Testis (tissue), 3 donors: ENCODE results near the gene PPFIBP2. TPM values are rescaled to one million over a fixed set of nuclear protein-coding genes. Genes with fewer than 3 reads are reported as not detected.

Source experiments
- DNase-seq: peaks from one replicate; pipeline ENCODE4 v3.0.0-alpha.2; 2019
- H3K27ac ChIP-seq, 2 donors: fragments of 200-600 bp; sonication (generic); one replicate each; pipeline ENCODE4 v1.5.1; 2019
- H3K27me3 ChIP-seq: fragments of 200-600 bp; sonication (generic); one replicate; pipeline ENCODE4 v1.5.1; 2019
- H3K36me3 ChIP-seq: fragments of 200-600 bp; sonication (generic); one replicate; pipeline ENCODE4 v1.5.1; 2017; ENCODE audit warnings: low read depth; ENCODE audit errors: missing control alignments
- H3K4me1 ChIP-seq: fragments of 200-600 bp; sonication (generic); one replicate; pipeline ENCODE4 v1.5.1; 2019
- H3K4me3 ChIP-seq, 2 donors: fragments of 200-600 bp; sonication (generic); one replicate each; pipeline ENCODE4 v1.5.1; 2017 to 2019
- H3K9me3 ChIP-seq: fragments of 200-600 bp; sonication (generic); one replicate; pipeline ENCODE4 v1.5.1; 2017
- POLR2A ChIP-seq: fragments of 450-650 bp; IDR thresholded peaks from one replicate; pipeline ENCODE4 v1.6.1; 2017; ENCODE audit warnings: antibody characterized with exemption, mild to moderate bottlenecking, moderate library complexity
- WGBS, 2 donors: methylation state at CpG; one replicate each; pipeline ENCODE4 v1.1.5; 2018; 5-methylcytosine and 5-hydroxymethylcytosine counted together
- intact Hi-C: fragments of 100-400 bp; cut with DNase I; formaldehyde crosslinking; loops from one replicate; pipeline ENCODE4 v1.15.1; 2023; ENCODE audit warnings: low total_unique reads
- polyA plus RNA-seq: library from polyadenylated mRNA; stranded (reverse); fragments of 350-450 nt; fragmentation: Illumina TruSeq; extraction: RNeasy Lipid Tissue Mini Kit (QIAGEN cat#74804); gene quantifications from one replicate; pipeline ENCODE4 v1.2.3, GENCODE V29; 2014; ENCODE audit warnings: low read depth, low replicate concordance; ENCODE audit not compliant: insufficient read depth
- total RNA-seq, 2 donors: library from RNA; depleted of rRNA; stranded (reverse); fragments of >200 nt; gene quantifications; one replicate each; pipeline ENCODE4 v1.2.3, GENCODE V29; 2016
- TF ChIP-seq, protein P1 (sequence below), 3 experiments: fragments of 450-650 bp in 2 of 3; fragments of 200-600 bp in 1 of 3; sonication (generic) in 1 of 3; IDR thresholded peaks; one replicate each; pipeline ENCODE4 v1.5.1; 2016 to 2019; ENCODE audit warnings: antibody characterized with exemption in 3 of 3, mild to moderate bottlenecking in 2 of 3, moderate library complexity in 1 of 3

The PPFIBP2 gene
- total and polyA plus RNA-seq, 3 donors from 2014 or later = 70.5 to 105 (median 104) TPM

DNA sequence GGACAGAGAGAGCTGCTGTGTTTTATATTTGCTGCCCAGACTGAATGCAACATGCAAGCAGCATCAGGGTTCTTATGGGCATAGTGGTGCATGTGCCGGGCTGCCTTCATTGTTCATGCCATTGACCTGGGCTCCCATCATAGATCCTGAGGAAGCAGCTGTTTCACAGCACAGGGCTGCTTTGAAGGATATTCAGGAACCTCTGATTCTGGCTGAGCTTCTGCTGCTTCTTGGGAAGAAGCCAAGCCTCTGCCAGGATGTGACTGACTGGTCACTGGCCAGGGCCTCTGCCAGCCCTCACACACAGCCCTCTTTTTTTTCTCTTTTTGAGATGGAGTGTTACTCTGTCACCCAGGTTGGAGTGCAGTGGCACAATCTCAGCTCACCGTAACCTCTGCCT, 116.2 kb downstream of the PPFIBP2 start:
- 64 to 73% methylated on average over 2 of the region's 2 CpGs for WGBS, 2 donors
- DNase-seq = peak; percentile 48
- H3K4me3 ChIP-seq = no peak overlapping the region
- H3K36me3 ChIP-seq = no peaks in the 10 kb centered on the region
- H3K27me3 ChIP-seq = no peaks in the 10 kb centered on the region
- no peaks in the 10 kb centered on the region for H3K9me3 ChIP-seq
- H3K27ac ChIP-seq = no peak overlapping the region
- intact Hi-C loops = no loop called here
- TF ChIP-seq, protein P1, sequence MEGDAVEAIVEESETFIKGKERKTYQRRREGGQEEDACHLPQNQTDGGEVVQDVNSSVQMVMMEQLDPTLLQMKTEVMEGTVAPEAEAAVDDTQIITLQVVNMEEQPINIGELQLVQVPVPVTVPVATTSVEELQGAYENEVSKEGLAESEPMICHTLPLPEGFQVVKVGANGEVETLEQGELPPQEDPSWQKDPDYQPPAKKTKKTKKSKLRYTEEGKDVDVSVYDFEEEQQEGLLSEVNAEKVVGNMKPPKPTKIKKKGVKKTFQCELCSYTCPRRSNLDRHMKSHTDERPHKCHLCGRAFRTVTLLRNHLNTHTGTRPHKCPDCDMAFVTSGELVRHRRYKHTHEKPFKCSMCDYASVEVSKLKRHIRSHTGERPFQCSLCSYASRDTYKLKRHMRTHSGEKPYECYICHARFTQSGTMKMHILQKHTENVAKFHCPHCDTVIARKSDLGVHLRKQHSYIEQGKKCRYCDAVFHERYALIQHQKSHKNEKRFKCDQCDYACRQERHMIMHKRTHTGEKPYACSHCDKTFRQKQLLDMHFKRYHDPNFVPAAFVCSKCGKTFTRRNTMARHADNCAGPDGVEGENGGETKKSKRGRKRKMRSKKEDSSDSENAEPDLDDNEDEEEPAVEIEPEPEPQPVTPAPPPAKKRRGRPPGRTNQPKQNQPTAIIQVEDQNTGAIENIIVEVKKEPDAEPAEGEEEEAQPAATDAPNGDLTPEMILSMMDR (IDR thresholded peaks at IDR 0.05) = no peak
- TF ChIP-seq POLR2A = no peak
- H3K4me1 ChIP-seq = no peaks in the 10 kb centered on the region

DNA sequence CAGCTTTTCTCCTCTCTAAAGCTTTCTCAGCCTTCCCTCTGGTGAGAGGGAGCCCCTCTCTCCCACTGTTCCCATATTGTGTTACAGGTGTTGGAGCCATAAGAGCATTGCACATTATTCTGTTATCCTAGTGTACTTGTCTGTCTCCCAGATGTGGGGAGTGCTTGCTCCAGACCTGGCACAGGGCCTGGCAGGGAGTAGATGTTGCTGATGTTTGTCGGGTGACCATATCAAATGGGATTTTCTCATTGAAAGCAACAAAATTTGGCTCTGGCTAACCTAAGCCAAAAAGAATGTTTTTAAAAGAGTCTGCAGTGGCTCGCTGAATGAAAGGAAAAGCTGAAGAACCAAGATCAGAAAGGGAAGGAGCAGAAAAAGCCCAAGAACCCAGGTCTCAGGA, 118.4 kb downstream of the PPFIBP2 start:
- intact Hi-C loops = no loop called here
- 80 to 84% methylated on average over 2 of the region's 2 CpGs for WGBS, 2 donors
- H3K36me3 ChIP-seq = no peaks in the 10 kb centered on the region

GRCh38 chr11:7635137-7635536, 121.3 kb downstream of the PPFIBP2 start:
- Histone ChIP-seq H3K4me3 (no peak overlapping the region), H3K9me3 (no peaks in the 10 kb centered on the region), H3K36me3 (no peaks in the 10 kb centered on the region), H3K27me3 (no peaks in the 10 kb centered on the region), H3K4me1 (peaks cover 15% of the 10 kb centered on the region), H3K27ac (no peak overlapping the region)
- TF ChIP-seq POLR2A = no peak
- TF ChIP-seq, protein P1 (IDR thresholded peaks at IDR 0.05) = no peak
- DNase-seq = no peak
- WGBS, 2 donors = 76 to 80% methylated on average over 4 of the region's 4 CpGs
- intact Hi-C loops = no loop called here

More for the DNA sequence above, 118.4 kb downstream of the PPFIBP2 start:
- H3K4me3 ChIP-seq = no peak overlapping the region
- TF ChIP-seq POLR2A = no peak
- TF ChIP-seq, protein P1 (IDR thresholded peaks at IDR 0.05) = no peak
- no peak overlapping the region for H3K27ac ChIP-seq
- no peak for DNase-seq
- no peaks in the 10 kb centered on the region for H3K9me3 ChIP-seq
- no peaks in the 10 kb centered on the region for H3K27me3 ChIP-seq
- no peaks in the 10 kb centered on the region for H3K4me1 ChIP-seq

DNA sequence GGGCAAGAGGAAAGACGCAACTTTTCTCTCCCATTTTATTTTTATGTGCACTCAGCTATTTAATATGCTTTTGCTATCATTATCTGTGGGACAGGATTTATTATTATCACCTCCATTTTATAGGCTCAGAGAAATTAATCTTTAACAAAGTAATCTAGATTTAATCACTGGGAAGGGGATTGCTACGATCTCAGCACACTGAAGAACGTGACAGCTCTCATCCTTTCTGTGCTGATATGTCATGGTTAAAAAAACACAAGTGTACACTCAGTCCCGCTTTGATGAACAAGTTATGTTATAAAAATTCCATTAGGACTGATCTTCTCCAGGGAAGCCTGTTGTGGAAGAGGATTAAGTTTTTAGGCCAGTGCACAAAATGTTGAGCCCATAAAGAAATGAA, 121.9 kb downstream of the PPFIBP2 start:
- WGBS, 2 donors = 93 to 97% methylated on average over 4 of the region's 4 CpGs
- Histone ChIP-seq H3K36me3 (no peaks in the 10 kb centered on the region), H3K9me3 (no peaks in the 10 kb centered on the region), H3K27ac (no peak overlapping the region), H3K4me3 (no peak overlapping the region), H3K4me1 (peaks cover 18% of the 10 kb centered on the region), H3K27me3 (no peaks in the 10 kb centered on the region)
- no peak for DNase-seq
- TF ChIP-seq, protein P1 (IDR thresholded peaks at IDR 0.05) = no peak
- no peak for TF ChIP-seq POLR2A
- intact Hi-C loops = no loop called here

GRCh38 chr11:7636350-7636749, 122.6 kb downstream of the PPFIBP2 start:
- 87 to 92% methylated on average over 5 to 6 of the region's 6 CpGs for WGBS, 2 donors
- intact Hi-C loops = no loop called here
- H3K9me3 ChIP-seq = no peaks in the 10 kb centered on the region
- H3K4me1 ChIP-seq = peaks cover 18% of the 10 kb centered on the region
- peak overlapping the region in 1 of 2 donors; percentile 82 for H3K27ac ChIP-seq
- no peak for DNase-seq
- no peak overlapping the region for H3K4me3 ChIP-seq
- no peaks in the 10 kb centered on the region for H3K36me3 ChIP-seq
- no peak for TF ChIP-seq POLR2A
- TF ChIP-seq, protein P1 (IDR thresholded peaks at IDR 0.05) = no peak
- no peaks in the 10 kb centered on the region for H3K27me3 ChIP-seq
